ENCODE data around the gene MPST.

GRCh38 chr22:37063431-37064420 is 44.2 kb downstream of the MPST start:
- TF ChIP-seq CTCF (IDR thresholded peaks at IDR 0.05) (no peak), POLR2A (IDR thresholded peaks at IDR 0.05) (no peak)

Data from adrenal gland (tissue), 5 donors.